ENCODE results near the gene HRNR. TPM values are rescaled to one million over a fixed set of nuclear protein-coding genes. Genes with fewer than 3 reads are reported as not detected.

HRNR gene
- total and polyA plus RNA-seq, 2 donors: not detected

DNA sequence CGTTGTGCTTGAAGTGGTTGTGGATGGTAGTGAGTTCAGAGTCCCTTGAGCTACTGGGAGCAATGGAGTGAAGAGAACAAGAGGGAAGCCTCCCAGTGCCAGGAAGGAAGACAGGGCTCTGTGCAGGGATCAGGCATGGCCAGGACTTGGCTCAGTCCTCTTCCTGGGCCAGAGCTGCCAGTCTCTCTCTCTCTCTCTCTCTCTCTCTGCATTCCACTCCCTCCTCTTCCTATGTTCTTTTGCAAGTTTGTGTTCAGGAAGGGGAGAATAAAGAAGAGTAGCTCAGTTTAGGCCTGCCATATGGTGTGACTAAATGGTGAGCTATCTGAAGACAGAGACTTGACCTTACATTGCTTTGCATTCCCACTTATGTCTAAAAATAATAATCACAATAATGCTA lies 44.4 kb downstream of the HRNR start:
- H3K36me3 ChIP-seq (ENCODE audit: insufficient read depth): no peaks in the 10 kb centered on the region
- H3K4me3 ChIP-seq (ENCODE audit: low read depth, low read length): no peak overlapping the region
- no peak overlapping the region for H3K27ac ChIP-seq (ENCODE audit: low read depth)
- WGBS: 86% methylated on average over 1 of the region's 1 CpG
- DNase-seq (ENCODE audit: extremely low spot score): no peak
- no peaks in the 10 kb centered on the region for H3K4me1 ChIP-seq (ENCODE audit: insufficient read depth)

GRCh38 chr1:152170287-152170905 lies 53.6 kb downstream of the HRNR start:
- Histone ChIP-seq H3K27ac (ENCODE audit: low read depth) (no peak overlapping the region), H3K4me1 (ENCODE audit: insufficient read depth) (no peaks in the 10 kb centered on the region), H3K4me3 (ENCODE audit: low read depth, low read length) (no peak overlapping the region), H3K36me3 (ENCODE audit: insufficient read depth) (no peaks in the 10 kb centered on the region)
- WGBS: 62% methylated on average over 5 of the region's 5 CpGs
- DNase-seq (ENCODE audit: extremely low spot score): no peak

GRCh38 chr1:152169366-152170025 lies 54.5 kb downstream of the HRNR start:
- no peak overlapping the region for H3K27ac ChIP-seq (ENCODE audit: low read depth)
- no peaks in the 10 kb centered on the region for H3K4me1 ChIP-seq (ENCODE audit: insufficient read depth)
- no peak for DNase-seq (ENCODE audit: extremely low spot score)
- H3K4me3 ChIP-seq (ENCODE audit: low read depth, low read length): no peak overlapping the region
- no peaks in the 10 kb centered on the region for H3K36me3 ChIP-seq (ENCODE audit: insufficient read depth)
- WGBS: 71% methylated on average over 4 of the region's 4 CpGs

GRCh38 chr1:152168535-152168868 lies 55.5 kb downstream of the HRNR start:
- Histone ChIP-seq H3K27ac (ENCODE audit: low read depth) (no peak overlapping the region), H3K36me3 (ENCODE audit: insufficient read depth) (no peaks in the 10 kb centered on the region), H3K4me3 (ENCODE audit: low read depth, low read length) (no peak overlapping the region), H3K4me1 (ENCODE audit: insufficient read depth) (no peaks in the 10 kb centered on the region)
- no peak for DNase-seq (ENCODE audit: extremely low spot score)
- 55% methylated on average over 1 of the region's 1 CpG for WGBS

GRCh38 chr1:152167835-152168534 lies 56.0 kb downstream of the HRNR start:
- Histone ChIP-seq H3K36me3 (ENCODE audit: insufficient read depth) (no peaks in the 10 kb centered on the region), H3K4me3 (ENCODE audit: low read depth, low read length) (no peak overlapping the region), H3K27ac (ENCODE audit: low read depth) (no peak overlapping the region), H3K4me1 (ENCODE audit: insufficient read depth) (no peaks in the 10 kb centered on the region)
- DNase-seq (ENCODE audit: extremely low spot score): no peak
- WGBS: 55% methylated on average over 3 of the region's 3 CpGs

GRCh38 chr1:152166966-152167365 lies 57.0 kb downstream of the HRNR start:
- H3K4me1 ChIP-seq (ENCODE audit: insufficient read depth): no peaks in the 10 kb centered on the region
- no peak for DNase-seq (ENCODE audit: extremely low spot score)
- no peak overlapping the region for H3K27ac ChIP-seq (ENCODE audit: low read depth)
- 38% methylated on average over 1 of the region's 1 CpG for WGBS
- H3K4me3 ChIP-seq (ENCODE audit: low read depth, low read length): no peak overlapping the region
- no peaks in the 10 kb centered on the region for H3K36me3 ChIP-seq (ENCODE audit: insufficient read depth)

DNA sequence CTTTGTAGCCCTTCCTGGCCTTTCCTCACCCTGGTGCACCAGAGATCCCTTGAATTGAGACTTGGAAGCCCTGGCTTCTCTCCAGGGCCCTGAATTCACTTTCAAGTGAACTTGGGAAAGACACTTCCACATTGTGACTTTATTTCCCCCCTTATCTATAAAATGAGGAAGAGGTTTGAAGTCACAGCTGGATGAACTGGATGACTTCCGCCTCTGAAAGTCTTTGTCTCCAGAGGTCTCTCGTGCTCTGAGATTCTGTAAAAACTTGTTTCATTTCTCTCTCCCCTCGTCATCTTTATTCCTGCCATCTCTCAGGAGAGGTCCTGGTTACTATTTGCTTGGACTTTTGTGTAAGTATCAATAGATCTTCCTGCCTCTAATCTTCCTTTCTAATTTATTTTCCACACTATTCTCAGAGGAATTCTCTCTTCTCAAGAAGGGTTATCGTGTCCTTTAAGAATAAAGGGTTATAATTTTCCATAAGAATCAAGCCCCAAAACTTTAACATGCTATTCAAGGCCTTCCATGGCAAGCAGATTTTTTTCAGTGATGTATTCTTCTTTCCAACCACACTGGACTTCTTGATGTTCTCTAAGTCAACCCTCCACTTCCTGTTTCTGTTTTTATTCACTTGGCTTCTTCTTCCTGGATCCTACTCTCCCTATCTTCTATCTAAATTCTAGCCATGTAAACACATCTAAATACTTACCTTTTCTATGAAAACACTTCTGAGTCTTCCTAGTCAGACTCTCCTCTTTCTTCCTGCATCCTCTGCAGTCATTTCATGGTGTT lies 58.5 kb downstream of the HRNR start:
- no peaks in the 10 kb centered on the region for H3K36me3 ChIP-seq (ENCODE audit: insufficient read depth)
- DNase-seq (ENCODE audit: extremely low spot score): no peak
- 81% methylated on average over 4 of the region's 4 CpGs for WGBS
- no peak overlapping the region for H3K27ac ChIP-seq (ENCODE audit: low read depth)
- H3K4me3 ChIP-seq (ENCODE audit: low read depth, low read length): no peak overlapping the region
- no peaks in the 10 kb centered on the region for H3K4me1 ChIP-seq (ENCODE audit: insufficient read depth)

DNA sequence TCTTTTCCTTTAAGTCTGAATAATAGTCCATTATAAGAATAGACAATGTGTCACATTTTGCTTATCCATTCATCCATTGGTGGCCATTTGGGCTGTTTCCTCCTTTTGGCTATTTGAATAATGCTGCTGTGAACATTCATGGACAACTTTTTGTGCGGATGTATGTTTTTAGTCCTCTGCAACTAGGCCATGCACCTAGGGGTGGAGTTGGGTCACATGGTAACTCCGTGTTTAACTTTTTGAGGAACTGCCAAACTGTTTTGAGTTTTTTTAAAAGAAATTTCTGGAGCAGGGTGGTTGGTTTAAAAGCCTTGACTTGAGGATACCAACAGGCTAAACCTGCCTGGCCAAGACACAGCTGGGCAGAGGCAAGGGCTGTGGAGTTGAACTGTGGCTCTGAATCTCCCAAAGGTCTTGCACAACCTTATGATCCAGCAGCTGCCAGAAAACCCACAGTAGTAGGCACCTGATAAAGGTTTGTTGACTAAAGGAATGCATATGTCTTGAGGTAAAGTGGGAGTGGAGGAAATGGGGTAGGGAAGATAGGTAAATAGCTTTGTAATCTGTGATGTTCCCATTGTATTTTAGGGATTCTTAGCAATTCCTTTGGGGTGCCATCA lies 59.4 kb downstream of the HRNR start:
- Histone ChIP-seq H3K27ac (ENCODE audit: low read depth) (no peak overlapping the region), H3K4me3 (ENCODE audit: low read depth, low read length) (no peak overlapping the region), H3K36me3 (ENCODE audit: insufficient read depth) (no peaks in the 10 kb centered on the region), H3K4me1 (ENCODE audit: insufficient read depth) (no peaks in the 10 kb centered on the region)
- WGBS: 61% methylated on average over 2 of the region's 2 CpGs
- DNase-seq (ENCODE audit: extremely low spot score): no peak

GRCh38 chr1:152162792-152163463 lies 61.1 kb downstream of the HRNR start:
- Histone ChIP-seq H3K36me3 (ENCODE audit: insufficient read depth) (no peaks in the 10 kb centered on the region), H3K27ac (ENCODE audit: low read depth) (no peak overlapping the region), H3K4me3 (ENCODE audit: low read depth, low read length) (no peak overlapping the region), H3K4me1 (ENCODE audit: insufficient read depth) (no peaks in the 10 kb centered on the region)
- DNase-seq (ENCODE audit: extremely low spot score): no peak
- 20% methylated on average over 1 of the region's 1 CpG for WGBS

Other genes with a start within 250 kb of the HRNR start
- gene S100A10, start 230.3 kb downstream of the HRNR start, total RNA-seq: 116 TPM
- gene S100A10, start 230.3 kb downstream of the HRNR start, polyA plus RNA-seq: 246 TPM
- 81.9 TPM for gene S100A11, start 187.2 kb downstream of the HRNR start, total RNA-seq
- 910 TPM for gene S100A11, start 187.2 kb downstream of the HRNR start, polyA plus RNA-seq
- not detected for gene TCHHL1, start 135.1 kb downstream of the HRNR start, total RNA-seq
- gene TCHHL1, start 135.1 kb downstream of the HRNR start, polyA plus RNA-seq: not detected
- not detected for gene TCHH, start 108.7 kb downstream of the HRNR start, total RNA-seq
- gene TCHH, start 108.7 kb downstream of the HRNR start, polyA plus RNA-seq: 0.11 TPM
- gene RPTN, start 65.0 kb downstream of the HRNR start, total RNA-seq: not detected
- gene RPTN, start 65.0 kb downstream of the HRNR start, polyA plus RNA-seq: not detected
- 0.05 TPM for gene FLG, start 101.0 kb upstream of the HRNR start, total RNA-seq
- gene FLG, start 101.0 kb upstream of the HRNR start, polyA plus RNA-seq: 0.05 TPM
- not detected for gene FLG2, start 135.8 kb upstream of the HRNR start, total RNA-seq
- not detected for gene FLG2, start 135.8 kb upstream of the HRNR start, polyA plus RNA-seq
- gene CRNN, start 190.1 kb upstream of the HRNR start, total RNA-seq: not detected
- gene CRNN, start 190.1 kb upstream of the HRNR start, polyA plus RNA-seq: not detected

Measured in urinary bladder (tissue), 4 donors.